ENCODE data around the gene VAC14.

DNA sequence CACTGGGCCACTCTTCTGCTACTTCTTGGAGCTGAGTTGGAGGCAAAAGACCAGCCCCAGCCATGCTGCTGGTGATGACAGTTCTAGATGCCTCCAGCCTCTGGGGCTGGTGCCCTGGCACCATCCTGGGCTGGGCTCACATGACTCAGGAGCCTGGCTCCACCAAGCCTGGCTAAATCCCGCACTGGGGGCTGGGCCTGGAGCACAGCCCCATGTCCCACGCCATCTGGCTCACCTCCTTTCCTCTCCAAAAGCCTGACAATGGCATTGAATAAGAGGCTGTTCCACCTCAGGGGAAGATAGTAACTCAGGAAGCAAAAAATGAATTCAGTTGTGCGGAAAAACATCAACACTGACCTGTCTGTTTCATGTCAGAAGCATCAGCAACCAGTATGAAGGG lies 70.0 kb downstream of the VAC14 start:
- TF ChIP-seq CTCF (IDR thresholded peaks at IDR 0.05; ENCODE audit: insufficient read depth, low read length), result no peak
- TF ChIP-seq GABPA (IDR thresholded peaks at IDR 0.05; ENCODE audit: low read depth), result no peak
- no peak for TF ChIP-seq POLR2AphosphoS5 (IDR thresholded peaks at IDR 0.05; ENCODE audit: low read depth)
- TF ChIP-seq REST (IDR thresholded peaks at IDR 0.05; ENCODE audit: insufficient replicate concordance, low read depth), result no peak
